ENCODE data around the gene SLC5A6.

The SLC5A6 gene

DNA sequence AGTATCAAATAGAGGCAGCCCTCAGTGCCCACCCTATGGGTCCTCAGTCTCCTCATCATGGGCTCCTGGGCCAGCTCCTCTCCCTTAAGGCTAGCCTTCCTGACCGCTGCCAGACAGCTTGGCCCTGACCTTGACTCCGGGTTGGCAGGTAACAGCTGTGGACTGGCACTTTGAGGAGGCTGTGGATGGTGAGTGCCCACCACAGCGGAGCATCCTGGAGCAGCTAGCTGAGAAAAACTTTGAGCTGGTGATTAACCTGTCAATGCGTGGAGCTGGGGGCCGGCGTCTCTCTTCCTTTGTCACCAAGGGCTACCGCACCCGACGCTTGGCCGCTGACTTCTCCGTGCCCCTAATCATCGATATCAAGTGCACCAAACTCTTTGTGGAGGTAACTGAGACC is 24.1 kb upstream of the SLC5A6 start:
- DNase-seq = no peak

DNA sequence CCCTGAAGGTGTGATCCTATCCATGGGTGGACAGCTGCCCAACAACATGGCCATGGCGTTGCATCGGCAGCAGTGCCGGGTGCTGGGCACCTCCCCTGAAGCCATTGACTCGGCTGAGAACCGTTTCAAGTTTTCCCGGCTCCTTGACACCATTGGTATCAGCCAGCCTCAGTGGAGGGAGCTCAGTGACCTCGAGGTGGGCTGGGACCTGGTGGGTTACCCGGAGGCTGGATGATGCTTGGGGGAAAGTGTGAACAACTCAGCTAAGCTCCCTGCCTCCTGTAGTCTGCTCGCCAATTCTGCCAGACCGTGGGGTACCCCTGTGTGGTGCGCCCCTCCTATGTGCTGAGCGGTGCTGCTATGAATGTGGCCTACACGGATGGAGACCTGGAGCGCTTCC is 21.3 kb upstream of the SLC5A6 start:
- no peak for DNase-seq

- no peak for DNase-seq
Observed at GRCh38 chr2:27231921-27232320, 19.9 kb upstream of the SLC5A6 start.

GRCh38 chr2:27227501-27227900 is 15.4 kb upstream of the SLC5A6 start:
- no peak for DNase-seq

- DNase-seq = no peak
Observed at GRCh38 chr2:27225526-27225925, 13.5 kb upstream of the SLC5A6 start.

- DNase-seq = no peak
Observed at GRCh38 chr2:27223416-27223815, 11.3 kb upstream of the SLC5A6 start.

DNA sequence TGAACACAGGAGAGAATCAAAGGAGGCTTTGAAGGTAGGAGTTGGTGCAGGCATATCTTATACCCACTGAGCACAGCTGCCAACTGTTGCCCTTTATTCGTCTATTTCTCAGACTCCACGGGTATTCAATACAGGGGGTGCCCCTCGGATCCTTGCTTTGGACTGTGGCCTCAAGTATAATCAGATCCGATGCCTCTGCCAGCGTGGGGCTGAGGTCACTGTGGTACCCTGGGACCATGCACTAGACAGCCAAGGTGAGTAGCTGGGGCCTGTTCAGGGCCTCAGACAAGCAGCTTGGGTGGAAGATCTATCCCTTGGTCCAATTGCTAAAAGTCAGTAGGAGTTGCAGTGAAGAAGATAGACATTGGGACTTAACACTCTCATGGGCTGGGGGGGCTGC is 10.3 kb upstream of the SLC5A6 start:
- DNase-seq = no peak

DNA sequence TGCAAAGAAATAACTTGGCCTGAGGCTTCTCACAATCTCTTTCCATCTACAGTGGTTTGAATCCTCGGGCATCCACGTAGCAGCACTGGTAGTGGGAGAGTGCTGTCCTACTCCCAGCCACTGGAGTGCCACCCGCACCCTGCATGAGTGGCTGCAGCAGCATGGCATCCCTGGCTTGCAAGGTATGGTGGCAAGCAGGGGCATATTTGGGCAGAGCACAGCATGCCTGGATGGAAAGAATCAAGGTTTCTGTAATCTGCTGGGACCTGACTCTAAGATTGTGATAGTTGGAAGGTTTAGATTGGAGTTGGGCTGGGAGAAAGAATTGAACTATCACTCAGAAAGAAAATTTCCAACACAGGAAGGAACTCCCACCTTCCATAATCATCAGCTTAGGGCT is 9.1 kb upstream of the SLC5A6 start:
- DNase-seq = no peak

- no peak for DNase-seq
Observed at GRCh38 chr2:27220091-27220490, 8.0 kb upstream of the SLC5A6 start.

DNA sequence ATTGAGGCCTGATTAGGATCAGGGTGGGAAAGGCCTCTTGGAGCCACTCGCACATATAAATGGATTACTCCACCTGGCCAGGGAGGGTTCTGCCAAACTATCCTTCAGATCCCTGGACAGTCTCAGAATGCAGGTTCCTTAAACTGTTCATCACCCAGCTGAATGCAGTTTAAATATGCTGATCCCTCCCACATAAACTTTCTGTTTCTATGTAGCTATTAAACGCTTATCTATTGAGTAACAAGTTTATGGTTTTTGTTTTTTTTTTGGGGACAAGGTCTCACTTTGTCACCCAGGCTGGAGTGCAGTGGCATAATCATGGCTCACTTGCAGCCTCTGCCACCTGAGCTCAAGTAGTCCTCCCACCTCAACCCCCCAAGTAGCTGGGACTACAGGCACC is 7.0 kb upstream of the SLC5A6 start:
- no peak for DNase-seq

- DNase-seq = no peak
Observed at GRCh38 chr2:27218614-27219013, 6.5 kb upstream of the SLC5A6 start.

GRCh38 chr2:27217173-27218121 is 5.4 kb upstream of the SLC5A6 start, which contains the start of gene CAD:
CAD (plus strand) TSS chr2:27217369; CDS start chr2:27217552, 183 bp downstream.
- DNase-seq = peak; percentile 88

- no peak for DNase-seq
Observed at GRCh38 chr2:27216416-27217137, 4.5 kb upstream of the SLC5A6 start.

GRCh38 chr2:27214941-27215340 is 2.9 kb upstream of the SLC5A6 start:
- no peak for DNase-seq

GRCh38 chr2:27212626-27213471 is 781 bp upstream of the SLC5A6 start:
- no peak for DNase-seq

GRCh38 chr2:27211241-27211942 is 676 bp downstream of the SLC5A6 start:
- DNase-seq = no peak

GRCh38 chr2:27209621-27210401 is 2.3 kb downstream of the SLC5A6 start:
- DNase-seq = no peak

GRCh38 chr2:27208486-27209050 is 3.5 kb downstream of the SLC5A6 start:
- DNase-seq = no peak

DNA sequence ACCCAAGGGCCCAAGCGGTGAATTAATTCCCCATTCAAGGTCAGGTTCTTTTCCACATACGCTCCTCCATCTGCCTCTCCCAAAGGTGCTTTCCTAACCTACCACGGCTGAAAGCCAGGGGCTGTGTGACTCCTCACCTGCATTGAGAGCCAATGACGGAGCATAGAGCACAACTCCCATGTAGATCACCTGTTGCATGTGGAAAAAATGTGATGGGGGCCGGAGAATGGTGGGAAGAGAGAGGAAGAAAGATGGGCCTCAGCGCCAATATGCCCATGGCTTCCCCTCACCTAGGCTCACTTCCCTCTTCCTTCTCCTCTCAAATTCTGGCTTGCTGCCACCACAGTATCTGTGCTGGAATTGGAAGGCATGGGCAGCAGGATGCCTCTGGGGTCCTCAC is 5.7 kb downstream of the SLC5A6 start:
- no peak for DNase-seq

DNA sequence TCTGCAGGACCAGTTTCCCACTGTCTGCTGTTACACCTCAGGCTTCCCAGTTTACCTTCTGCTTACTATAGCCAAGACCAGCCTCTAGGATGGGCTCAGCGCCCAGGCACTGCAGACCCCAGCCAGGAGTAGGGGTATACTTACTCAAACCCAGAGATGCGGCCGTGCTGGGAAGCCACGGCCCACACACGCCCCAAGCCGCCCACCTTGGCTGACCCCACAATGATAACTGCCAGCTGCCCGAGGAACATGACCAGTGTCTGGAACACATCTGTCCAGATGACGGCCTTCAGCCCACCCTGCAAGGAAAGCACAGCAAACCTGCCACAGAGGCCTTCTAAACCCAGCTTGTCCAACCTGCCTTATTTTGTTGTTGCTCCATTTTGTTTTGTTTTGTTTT is 6.9 kb downstream of the SLC5A6 start:
- DNase-seq = no peak

DNA sequence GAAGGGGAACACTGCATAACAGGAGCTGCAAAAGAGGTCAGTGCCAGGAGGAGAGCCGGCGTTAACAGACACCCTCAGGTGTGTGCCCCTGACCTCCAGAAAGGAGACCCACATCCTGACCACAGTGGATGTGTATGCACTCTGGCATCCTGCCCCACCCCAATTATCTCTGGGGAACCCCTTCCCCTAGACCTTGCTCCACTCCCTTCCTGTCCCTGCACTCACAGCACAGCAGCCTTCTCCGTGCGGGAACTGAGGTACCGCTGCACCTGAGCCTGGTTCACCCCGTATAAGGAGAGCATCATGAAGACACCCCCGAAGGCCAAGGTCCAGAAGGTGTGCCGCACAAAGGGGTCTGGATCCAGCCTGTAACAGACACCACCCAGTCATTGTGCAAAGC is 7.5 kb downstream of the SLC5A6 start:
- DNase-seq = no peak
